ENCODE results near the gene ANKHD1. TPM values are rescaled to one million over a fixed set of nuclear protein-coding genes. Genes with fewer than 3 reads are reported as not detected.

The ANKHD1 gene
- total and polyA plus RNA-seq, 9 of the 15 experiments (the other 6 are each of a cell fraction or from before 2014, with no cell fraction given): 38.9 to 138 (median 78.7) TPM

DNA sequence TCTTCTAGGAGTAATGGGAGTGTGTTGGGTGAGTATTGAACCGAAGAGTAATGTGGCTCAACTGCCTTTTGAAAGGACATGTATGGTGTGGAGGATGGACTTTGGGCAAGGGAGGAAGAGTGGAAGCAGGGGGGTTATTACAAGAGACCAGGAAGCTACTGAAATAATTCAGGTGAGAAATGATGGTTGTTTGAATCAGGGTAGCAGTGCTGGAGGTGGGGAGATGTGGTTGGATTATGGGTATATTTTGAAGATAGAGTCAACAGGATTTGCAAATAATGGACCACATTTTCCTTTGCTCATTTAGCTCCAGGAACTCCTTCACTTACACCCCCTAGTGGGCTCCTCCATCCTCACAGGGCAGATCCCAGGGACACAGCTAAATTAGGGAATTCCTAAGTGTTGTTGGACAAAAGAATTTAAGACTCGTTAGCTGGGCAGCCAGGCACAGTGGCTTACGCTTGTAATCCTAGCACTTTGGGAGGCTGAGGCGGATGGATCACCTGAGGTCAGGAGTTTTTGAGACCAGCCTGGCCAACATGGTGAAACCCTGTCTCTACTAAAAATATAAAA, 42.8 kb upstream of the ANKHD1 start:
- Histone ChIP-seq H3K36me3 (ENCODE audit: control insufficient read depth, insufficient read depth, low read length) (no peaks in the 10 kb centered on the region), H3K9me3 (replicated peaks; ENCODE audit: control insufficient read depth, insufficient read depth, low read depth, low read length) (no peaks in the 10 kb centered on the region), H3K9me1 (ENCODE audit: control insufficient read depth, insufficient read depth, low read length) (no peaks in the 10 kb centered on the region), H3K4me2 (ENCODE audit: insufficient read depth, low read length) (no peak overlapping the region), H4K20me1 (replicated peaks; ENCODE audit: control insufficient read depth, insufficient read depth, low read length) (no peaks in the 10 kb centered on the region; the same call in 1 of the 2 replicates), H3K9ac (ENCODE audit: insufficient read depth in 1 of 2, low read depth in 2 of 2, low read length in 2 of 2) (no peak overlapping the region), H2AFZ (ENCODE audit: low read depth, low read length) (peak overlapping the region; percentile 22), H3K4me3 (no peak overlapping the region), H3K4me1 (replicated peaks in 1 of 2; ENCODE audit: control insufficient read depth in 2 of 2, insufficient read depth in 2 of 2, low read length in 2 of 2) (peaks cover 0 to 20% of the 10 kb centered on the region in 2 experiments; a peak in 3 of 5 replicates), H3K79me2 (ENCODE audit: control insufficient read depth, insufficient read depth, low read length) (no peaks in the 10 kb centered on the region), H3K27ac (ENCODE audit: extremely low read depth, low read depth, low read length) (no peak overlapping the region), H3K27me3 (ENCODE audit: control insufficient read depth in 2 of 2, insufficient read depth in 2 of 2, low read length in 2 of 2) (no peaks in the 10 kb centered on the region)
- ChIA-PET CTCF (ENCODE audit: low intra/inter-chr PET ratio) (interaction anchor here (2.4 kb wide), 1 partner anchor 115 kb away, joined by 37 read pairs; no protein-coding TSS in a partner anchor), POLR2A (interaction anchor here (0.6 to 2.4 kb wide), 6 partner anchors 10 to 283 kb away, joined by 3 to 12 read pairs (median 3); no protein-coding TSS in a partner anchor)
- FAIRE-seq (peak; percentile 80), DNase-seq (ENCODE audit: extremely low read depth in 1 of 4, low spot score in 3 of 4) (no peak), ATAC-seq (no peak)
- in situ Hi-C loops (cut with MboI) (loop anchor here (5.0 to 10.0 kb wide), 2 partner anchors 117 to 194 kb away; no protein-coding TSS in a partner anchor), intact Hi-C loops (cut with micrococcal nuclease) (loop anchor here (5.0 to 10.0 kb wide), 2 partner anchors 192 to 574 kb away; no protein-coding TSS in a partner anchor)
- no TSS peak for BruUV-seq (replicated peaks)
- 38% methylated on average over 4 of the region's 4 CpGs for WGBS (ENCODE audit: insufficient coverage, low coverage, missing lambda C conversion rate)
- TF ChIP-seq RAD21 (CRISPR knock-in tag; conservative IDR thresholded peaks at IDR 0.05 in 1 of 2, IDR thresholded peaks at IDR 0.05 in 1 of 2) (peak in 1 of 2 experiments; percentile 39; a peak in 2 of 4 replicates), ATF1 (CRISPR knock-in tag; IDR thresholded peaks at IDR 0.05) (no peak), ATF1 (tag; IDR thresholded peaks at IDR 0.05) (no peak)
- TF ChIP-seq, protein P1, sequence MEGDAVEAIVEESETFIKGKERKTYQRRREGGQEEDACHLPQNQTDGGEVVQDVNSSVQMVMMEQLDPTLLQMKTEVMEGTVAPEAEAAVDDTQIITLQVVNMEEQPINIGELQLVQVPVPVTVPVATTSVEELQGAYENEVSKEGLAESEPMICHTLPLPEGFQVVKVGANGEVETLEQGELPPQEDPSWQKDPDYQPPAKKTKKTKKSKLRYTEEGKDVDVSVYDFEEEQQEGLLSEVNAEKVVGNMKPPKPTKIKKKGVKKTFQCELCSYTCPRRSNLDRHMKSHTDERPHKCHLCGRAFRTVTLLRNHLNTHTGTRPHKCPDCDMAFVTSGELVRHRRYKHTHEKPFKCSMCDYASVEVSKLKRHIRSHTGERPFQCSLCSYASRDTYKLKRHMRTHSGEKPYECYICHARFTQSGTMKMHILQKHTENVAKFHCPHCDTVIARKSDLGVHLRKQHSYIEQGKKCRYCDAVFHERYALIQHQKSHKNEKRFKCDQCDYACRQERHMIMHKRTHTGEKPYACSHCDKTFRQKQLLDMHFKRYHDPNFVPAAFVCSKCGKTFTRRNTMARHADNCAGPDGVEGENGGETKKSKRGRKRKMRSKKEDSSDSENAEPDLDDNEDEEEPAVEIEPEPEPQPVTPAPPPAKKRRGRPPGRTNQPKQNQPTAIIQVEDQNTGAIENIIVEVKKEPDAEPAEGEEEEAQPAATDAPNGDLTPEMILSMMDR (IDR thresholded peaks at IDR 0.05 in 2 of 3, conservative IDR thresholded peaks at IDR 0.05 in 1 of 3; ENCODE audit: insufficient read depth in 2 of 3, low read depth in 1 of 3, low read length in 3 of 3): peak; percentile 40 to 62 (median 51); a peak in 5 of 6 replicates
